Liver (tissue), 9 donors: Measurements from ENCODE around the gene BRIP1. TPM values are rescaled to one million over a fixed set of nuclear protein-coding genes. Genes with fewer than 3 reads are reported as not detected.

ENCODE experiments used
- DNase-seq: peaks from one replicate; pipeline ENCODE4 v3.0.0-alpha.2; 2017; ENCODE audit warnings: low spot score
- H3K27ac ChIP-seq, 2 donors: one replicate each; pipeline ENCODE4 v1.7.0; 2013; ENCODE audit warnings: inconsistent platforms in 2 of 2, low read length in 2 of 2, control low read depth in 1 of 2, low read depth in 1 of 2, mild to moderate bottlenecking in 1 of 2
- H3K27me3 ChIP-seq, 4 donors: one replicate each; pipeline versions ENCODE4 v1.6.1 to v1.7.0; 2013; ENCODE audit warnings: low read length in 3 of 4, inconsistent platforms in 1 of 4, mild to moderate bottlenecking in 1 of 4, moderate library complexity in 1 of 4; ENCODE audit not compliant: control insufficient read depth in 4 of 4, insufficient read depth in 4 of 4
- H3K36me3 ChIP-seq, 4 donors: one replicate each; pipeline versions ENCODE4 v1.6.1 to v1.7.0; 2013; ENCODE audit warnings: low read length in 3 of 4, mild to moderate bottlenecking in 3 of 4, low read depth in 1 of 4, moderate library complexity in 1 of 4; ENCODE audit not compliant: control insufficient read depth in 4 of 4, insufficient read depth in 3 of 4
- H3K4me1 ChIP-seq, 4 donors: one replicate each; pipeline versions ENCODE4 v1.6.1 to v1.7.0; 2013; ENCODE audit warnings: low read length in 3 of 4, mild to moderate bottlenecking in 3 of 4, moderate library complexity in 1 of 4; ENCODE audit not compliant: control insufficient read depth in 4 of 4, insufficient read depth in 4 of 4
- H3K4me3 ChIP-seq, 3 donors: one replicate each; pipeline versions ENCODE4 v1.6.1 to v1.7.0; 2013; ENCODE audit warnings: low read length in 3 of 3, control low read depth in 1 of 3, low read depth in 1 of 3, mild to moderate bottlenecking in 1 of 3
- H3K9ac ChIP-seq, 2 donors: one replicate each; pipeline ENCODE4 v1.7.0; 2013; ENCODE audit warnings: low read length in 2 of 2, mild to moderate bottlenecking in 2 of 2, moderate library complexity in 2 of 2, control low read depth in 1 of 2, low read depth in 1 of 2
- H3K9me3 ChIP-seq, 4 donors: one replicate each; pipeline versions ENCODE4 v1.6.1 to v1.7.0; 2013; ENCODE audit warnings: low read length in 3 of 4; ENCODE audit not compliant: control insufficient read depth in 4 of 4
- EGR1 ChIP-seq, 2 donors: IDR thresholded peaks; 2 replicates each; pipeline ENCODE4 v1.6.1; 2016 to 2018; ENCODE audit warnings: antibody characterized with exemption in 2 of 2, low read depth in 2 of 2
- FOXA1 ChIP-seq: IDR thresholded peaks from 2 replicates; pipeline ENCODE4 v1.6.1; 2016; ENCODE audit warnings: antibody characterized with exemption
- FOXA2 ChIP-seq: IDR thresholded peaks from 2 replicates; pipeline ENCODE4 v1.6.1; 2016; ENCODE audit warnings: antibody characterized with exemption
- GABPA ChIP-seq, 2 donors: IDR thresholded peaks in 1 of 2; conservative IDR thresholded peaks in 1 of 2; 2 replicates each; pipeline ENCODE4 v1.6.1; 2016; ENCODE audit warnings: antibody characterized with exemption in 2 of 2, mild to moderate bottlenecking in 1 of 2, moderate library complexity in 1 of 2
- HNF4A ChIP-seq, 2 donors: conservative IDR thresholded peaks; 2 replicates each; pipeline ENCODE4 v1.6.1; 2016; ENCODE audit warnings: antibody characterized with exemption in 2 of 2, mild to moderate bottlenecking in 2 of 2
- HNF4G ChIP-seq: IDR thresholded peaks from 2 replicates; pipeline ENCODE4 v1.6.1; 2016; ENCODE audit warnings: antibody characterized with exemption
- JUND ChIP-seq, 2 donors: IDR thresholded peaks; 2 replicates each; pipeline ENCODE4 v1.6.1; 2016; ENCODE audit warnings: antibody characterized with exemption in 2 of 2
- NR2F2 ChIP-seq: IDR thresholded peaks from 2 replicates; pipeline ENCODE4 v1.6.1; 2016; ENCODE audit warnings: antibody characterized with exemption
- RAD21 ChIP-seq, 2 donors: IDR thresholded peaks; 2 replicates each; pipeline ENCODE4 v1.6.1; 2016; ENCODE audit warnings: antibody characterized with exemption in 2 of 2, mild to moderate bottlenecking in 2 of 2
- RXRA ChIP-seq, 2 donors: IDR thresholded peaks; 2 replicates each; pipeline ENCODE4 v1.6.1; 2017 to 2018; ENCODE audit warnings: antibody characterized with exemption in 2 of 2, mild to moderate bottlenecking in 1 of 2
- SP1 ChIP-seq: IDR thresholded peaks from 2 replicates; pipeline ENCODE4 v1.6.1; 2018; ENCODE audit warnings: antibody characterized with exemption, mild to moderate bottlenecking
- TAF1 ChIP-seq: conservative IDR thresholded peaks from 2 replicates; pipeline ENCODE4 v1.6.1; 2016; ENCODE audit warnings: antibody characterized with exemption, mild to moderate bottlenecking
- YY1 ChIP-seq: IDR thresholded peaks from 2 replicates; pipeline ENCODE4 v1.6.1; 2016; ENCODE audit warnings: antibody characterized with exemption, mild to moderate bottlenecking
- WGBS: extraction: QIAGEN DNeasy Blood & Tissue Kit; methylation state at CpG from one replicate; pipeline ENCODE4 v1.1.7; 2013; 5-methylcytosine and 5-hydroxymethylcytosine counted together
- polyA plus RNA-seq, 2 donors: library from polyadenylated mRNA; stranded (reverse) in 1 of 2; unstranded in 1 of 2; fragments of 200-250 nt in 1 of 2; fragments of >200 nt in 1 of 2; fragmentation: Nextera tagmentation in 1 of 2; extraction: Ambion mirVana in 1 of 2; gene quantifications; one replicate each; pipeline versions ENCODE4 v1.2.1 to v1.2.3, GENCODE V29; 2013 to 2015
- total RNA-seq, 2 donors: library from RNA; depleted of rRNA; stranded (reverse); fragments of >200 nt; gene quantifications; one replicate each; pipeline ENCODE4 v1.2.3, GENCODE V29; 2014
- TF ChIP-seq, protein P1 (sequence below): IDR thresholded peaks from 2 replicates; pipeline ENCODE4 v1.6.1; 2016; ENCODE audit warnings: antibody characterized with exemption
- TF ChIP-seq, protein P2 (sequence below): IDR thresholded peaks from 2 replicates; pipeline ENCODE4 v1.6.1; 2016; ENCODE audit warnings: antibody characterized with exemption
- TF ChIP-seq, protein P3 (sequence below): fragments of 150-350 bp; IDR thresholded peaks from 2 replicates; pipeline ENCODE4 v1.5.1; 2017; ENCODE audit warnings: improper control_type of control experiment, low read depth, low read length; ENCODE audit not compliant: missing input control
- TF ChIP-seq, protein P4 (sequence below): IDR thresholded peaks from 2 replicates; pipeline ENCODE4 v1.6.1; 2016; ENCODE audit warnings: antibody characterized with exemption
- TF ChIP-seq, protein P5 (sequence below): IDR thresholded peaks from 2 replicates; pipeline ENCODE4 v1.6.1; 2016; ENCODE audit warnings: antibody characterized with exemption, mild to moderate bottlenecking
- donor health status: healthy.
- donor health status: healthy.
- donor health status: healthy.
- donor health status: healthy.
- donor health status: healthy.

BRIP1 gene
- total and polyA plus RNA-seq, 4 donors: 0.24 to 10.3 (median 0.90) TPM

DNA sequence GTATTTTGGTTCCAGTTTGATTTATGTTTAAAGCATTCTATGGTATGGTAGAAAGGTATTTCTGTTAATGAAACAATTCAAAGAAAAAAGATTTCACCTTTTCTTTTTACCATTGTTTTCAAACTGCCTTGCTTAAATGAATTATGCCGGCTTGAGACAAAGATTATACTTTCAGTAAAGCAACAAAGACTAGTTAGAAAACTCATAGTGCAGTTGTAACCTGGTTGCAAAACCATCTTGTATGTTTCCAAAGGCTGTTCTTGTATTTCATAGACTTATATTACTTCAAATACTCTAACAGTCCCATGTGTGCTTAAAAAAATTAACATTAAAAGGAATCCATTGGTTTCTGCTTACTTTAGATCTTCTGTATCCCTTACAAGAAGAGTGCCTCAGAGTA lies 153.8 kb downstream of the BRIP1 start:
- no peak overlapping the region for H3K4me3 ChIP-seq
- 99% methylated on average over 1 of the region's 1 CpG for WGBS
- TF ChIP-seq EGR1 (IDR thresholded peaks at IDR 0.05; ENCODE audit: low read depth in 2 of 2) (no peak), NR2F2 (no peak), RAD21 (IDR thresholded peaks at IDR 0.05) (no peak), JUND (IDR thresholded peaks at IDR 0.05) (no peak), RXRA (IDR thresholded peaks at IDR 0.05) (no peak), YY1 (no peak), TAF1 (no peak), HNF4A (conservative IDR thresholded peaks at IDR 0.05) (no peak), SP1 (no peak)
- TF ChIP-seq, protein P1, sequence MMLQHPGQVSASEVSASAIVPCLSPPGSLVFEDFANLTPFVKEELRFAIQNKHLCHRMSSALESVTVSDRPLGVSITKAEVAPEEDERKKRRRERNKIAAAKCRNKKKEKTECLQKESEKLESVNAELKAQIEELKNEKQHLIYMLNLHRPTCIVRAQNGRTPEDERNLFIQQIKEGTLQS: no peak
- H3K27me3 ChIP-seq: no peaks in the 10 kb centered on the region
- no peak overlapping the region for H3K9ac ChIP-seq
- no peak for DNase-seq
- no peaks in the 10 kb centered on the region for H3K4me1 ChIP-seq
- H3K27ac ChIP-seq: no peak overlapping the region
- no peaks in the 10 kb centered on the region for H3K9me3 ChIP-seq
- H3K36me3 ChIP-seq: no peaks in the 10 kb centered on the region

DNA sequence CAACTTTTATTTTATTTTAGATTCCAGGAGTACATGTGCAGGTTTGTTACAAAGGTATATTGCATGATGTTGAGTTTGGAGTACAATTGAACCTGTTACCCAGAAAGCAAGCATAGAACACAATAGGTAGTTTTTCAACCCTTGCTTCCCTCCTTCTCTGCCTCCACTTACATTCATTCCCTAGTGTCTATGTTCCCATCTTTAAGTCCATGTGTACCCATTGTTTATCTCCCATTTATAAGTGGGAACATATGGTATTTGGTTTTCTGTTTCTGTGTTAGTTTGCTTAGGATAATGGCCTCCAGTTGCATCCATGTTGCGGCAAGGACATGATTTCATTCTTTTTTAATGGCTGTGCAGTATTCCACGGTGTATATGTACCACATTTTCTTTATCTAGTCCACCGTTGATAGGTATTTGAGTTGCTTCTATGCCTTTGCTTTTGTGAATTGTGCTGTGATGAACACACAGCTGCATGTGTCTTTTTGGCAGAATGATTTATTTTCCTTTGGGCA lies 158.3 kb downstream of the BRIP1 start:
- no peak for DNase-seq
- WGBS: 99% methylated on average over 3 of the region's 3 CpGs
- H3K4me3 ChIP-seq: no peak overlapping the region
- no peaks in the 10 kb centered on the region for H3K4me1 ChIP-seq
- no peaks in the 10 kb centered on the region for H3K27me3 ChIP-seq
- H3K27ac ChIP-seq: no peak overlapping the region
- no peak overlapping the region for H3K9ac ChIP-seq
- peaks cover 4 to 7% (median 6%) of the 10 kb centered on the region in 4 donors for H3K9me3 ChIP-seq
- TF ChIP-seq GABPA (IDR thresholded peaks at IDR 0.05 in 1 of 2, conservative IDR thresholded peaks at IDR 0.05 in 1 of 2) (no peak), RXRA (IDR thresholded peaks at IDR 0.05) (no peak), YY1 (no peak), NR2F2 (no peak), HNF4G (no peak), JUND (IDR thresholded peaks at IDR 0.05) (no peak), FOXA2 (no peak), SP1 (no peak), RAD21 (IDR thresholded peaks at IDR 0.05) (no peak), HNF4A (conservative IDR thresholded peaks at IDR 0.05) (no peak), EGR1 (IDR thresholded peaks at IDR 0.05; ENCODE audit: low read depth in 2 of 2) (no peak), FOXA1 (no peak), TAF1 (no peak)
- TF ChIP-seq, protein P2, sequence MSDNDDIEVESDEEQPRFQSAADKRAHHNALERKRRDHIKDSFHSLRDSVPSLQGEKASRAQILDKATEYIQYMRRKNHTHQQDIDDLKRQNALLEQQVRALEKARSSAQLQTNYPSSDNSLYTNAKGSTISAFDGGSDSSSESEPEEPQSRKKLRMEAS: no peak
- TF ChIP-seq, protein P3, sequence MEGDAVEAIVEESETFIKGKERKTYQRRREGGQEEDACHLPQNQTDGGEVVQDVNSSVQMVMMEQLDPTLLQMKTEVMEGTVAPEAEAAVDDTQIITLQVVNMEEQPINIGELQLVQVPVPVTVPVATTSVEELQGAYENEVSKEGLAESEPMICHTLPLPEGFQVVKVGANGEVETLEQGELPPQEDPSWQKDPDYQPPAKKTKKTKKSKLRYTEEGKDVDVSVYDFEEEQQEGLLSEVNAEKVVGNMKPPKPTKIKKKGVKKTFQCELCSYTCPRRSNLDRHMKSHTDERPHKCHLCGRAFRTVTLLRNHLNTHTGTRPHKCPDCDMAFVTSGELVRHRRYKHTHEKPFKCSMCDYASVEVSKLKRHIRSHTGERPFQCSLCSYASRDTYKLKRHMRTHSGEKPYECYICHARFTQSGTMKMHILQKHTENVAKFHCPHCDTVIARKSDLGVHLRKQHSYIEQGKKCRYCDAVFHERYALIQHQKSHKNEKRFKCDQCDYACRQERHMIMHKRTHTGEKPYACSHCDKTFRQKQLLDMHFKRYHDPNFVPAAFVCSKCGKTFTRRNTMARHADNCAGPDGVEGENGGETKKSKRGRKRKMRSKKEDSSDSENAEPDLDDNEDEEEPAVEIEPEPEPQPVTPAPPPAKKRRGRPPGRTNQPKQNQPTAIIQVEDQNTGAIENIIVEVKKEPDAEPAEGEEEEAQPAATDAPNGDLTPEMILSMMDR: no peak
- TF ChIP-seq, protein P4, sequence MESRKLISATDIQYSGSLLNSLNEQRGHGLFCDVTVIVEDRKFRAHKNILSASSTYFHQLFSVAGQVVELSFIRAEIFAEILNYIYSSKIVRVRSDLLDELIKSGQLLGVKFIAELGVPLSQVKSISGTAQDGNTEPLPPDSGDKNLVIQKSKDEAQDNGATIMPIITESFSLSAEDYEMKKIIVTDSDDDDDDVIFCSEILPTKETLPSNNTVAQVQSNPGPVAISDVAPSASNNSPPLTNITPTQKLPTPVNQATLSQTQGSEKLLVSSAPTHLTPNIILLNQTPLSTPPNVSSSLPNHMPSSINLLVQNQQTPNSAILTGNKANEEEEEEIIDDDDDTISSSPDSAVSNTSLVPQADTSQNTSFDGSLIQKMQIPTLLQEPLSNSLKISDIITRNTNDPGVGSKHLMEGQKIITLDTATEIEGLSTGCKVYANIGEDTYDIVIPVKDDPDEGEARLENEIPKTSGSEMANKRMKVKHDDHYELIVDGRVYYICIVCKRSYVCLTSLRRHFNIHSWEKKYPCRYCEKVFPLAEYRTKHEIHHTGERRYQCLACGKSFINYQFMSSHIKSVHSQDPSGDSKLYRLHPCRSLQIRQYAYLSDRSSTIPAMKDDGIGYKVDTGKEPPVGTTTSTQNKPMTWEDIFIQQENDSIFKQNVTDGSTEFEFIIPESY: no peak
- TF ChIP-seq, protein P1: no peak
- TF ChIP-seq, protein P5, sequence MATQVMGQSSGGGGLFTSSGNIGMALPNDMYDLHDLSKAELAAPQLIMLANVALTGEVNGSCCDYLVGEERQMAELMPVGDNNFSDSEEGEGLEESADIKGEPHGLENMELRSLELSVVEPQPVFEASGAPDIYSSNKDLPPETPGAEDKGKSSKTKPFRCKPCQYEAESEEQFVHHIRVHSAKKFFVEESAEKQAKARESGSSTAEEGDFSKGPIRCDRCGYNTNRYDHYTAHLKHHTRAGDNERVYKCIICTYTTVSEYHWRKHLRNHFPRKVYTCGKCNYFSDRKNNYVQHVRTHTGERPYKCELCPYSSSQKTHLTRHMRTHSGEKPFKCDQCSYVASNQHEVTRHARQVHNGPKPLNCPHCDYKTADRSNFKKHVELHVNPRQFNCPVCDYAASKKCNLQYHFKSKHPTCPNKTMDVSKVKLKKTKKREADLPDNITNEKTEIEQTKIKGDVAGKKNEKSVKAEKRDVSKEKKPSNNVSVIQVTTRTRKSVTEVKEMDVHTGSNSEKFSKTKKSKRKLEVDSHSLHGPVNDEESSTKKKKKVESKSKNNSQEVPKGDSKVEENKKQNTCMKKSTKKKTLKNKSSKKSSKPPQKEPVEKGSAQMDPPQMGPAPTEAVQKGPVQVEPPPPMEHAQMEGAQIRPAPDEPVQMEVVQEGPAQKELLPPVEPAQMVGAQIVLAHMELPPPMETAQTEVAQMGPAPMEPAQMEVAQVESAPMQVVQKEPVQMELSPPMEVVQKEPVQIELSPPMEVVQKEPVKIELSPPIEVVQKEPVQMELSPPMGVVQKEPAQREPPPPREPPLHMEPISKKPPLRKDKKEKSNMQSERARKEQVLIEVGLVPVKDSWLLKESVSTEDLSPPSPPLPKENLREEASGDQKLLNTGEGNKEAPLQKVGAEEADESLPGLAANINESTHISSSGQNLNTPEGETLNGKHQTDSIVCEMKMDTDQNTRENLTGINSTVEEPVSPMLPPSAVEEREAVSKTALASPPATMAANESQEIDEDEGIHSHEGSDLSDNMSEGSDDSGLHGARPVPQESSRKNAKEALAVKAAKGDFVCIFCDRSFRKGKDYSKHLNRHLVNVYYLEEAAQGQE: no peak
- H3K36me3 ChIP-seq: no peaks in the 10 kb centered on the region
